WTC11 (cell line): Measurements from ENCODE around the gene ARSB. TPM values are rescaled to one million over a fixed set of nuclear protein-coding genes. Genes with fewer than 3 reads are reported as not detected.
A peak's percentile ranks its signal among the peaks of the same experiment; 100 is the strongest.

ENCODE experiments used
- ATAC-seq: fragments of 200-7000 bp; cut with Tn5 transposase; 2 replicates; pipeline ENCODE4 v1.10.0; 2021; ENCODE audit warnings: mild to moderate bottlenecking, moderate library complexity
- CTCF ChIA-PET: fragments of 300-600 bp; sonication (Branson Sonifier 250); formaldehyde crosslinking; loops from one replicate; lab custom pipeline; 2021; ENCODE audit warnings: antibody characterized with exemption; lab: Charles Lee
- POLR2A ChIA-PET: fragments of 350-600 bp; sonication (Branson Sonifier 250); formaldehyde crosslinking; loops from one replicate; lab custom pipeline; 2021; ENCODE audit warnings: antibody characterized with exemption; lab: Charles Lee
- DNase-seq: peaks from one replicate; pipeline ENCODE4 v3.0.0; 2021; ENCODE audit warnings: low spot score
- H3K27ac Mint-ChIP-seq: 2 replicates; pipeline ENCODE4 v1.8.0; 2021; ENCODE audit warnings: mixed read lengths
- H3K27me3 Mint-ChIP-seq: 2 replicates; pipeline ENCODE4 v1.8.0; 2021; ENCODE audit warnings: low read depth, mild to moderate bottlenecking, moderate library complexity, mixed read lengths
- H3K36me3 Mint-ChIP-seq: 2 replicates; pipeline ENCODE4 v1.8.0; 2021; ENCODE audit warnings: mixed read lengths
- H3K4me1 Mint-ChIP-seq: 2 replicates; pipeline ENCODE4 v1.8.0; 2022; ENCODE audit warnings: mixed read lengths
- H3K4me3 Mint-ChIP-seq: 2 replicates; pipeline ENCODE4 v1.8.0; 2021; ENCODE audit warnings: mild to moderate bottlenecking, moderate library complexity, mixed read lengths
- H3K9me3 Mint-ChIP-seq: 2 replicates; pipeline ENCODE4 v1.8.0; 2021; ENCODE audit warnings: mixed read lengths
- ATF1 ChIP-seq: sonication (generic); formaldehyde crosslinking; IDR thresholded peaks from 2 replicates; pipeline ENCODE4 v1.8.1; 2023; ENCODE audit warnings: mild to moderate bottlenecking, moderate library complexity, missing genetic modification reagents
- ELF4 ChIP-seq: sonication (generic); formaldehyde crosslinking; IDR thresholded peaks from 2 replicates; pipeline ENCODE4 v1.8.1; 2022; ENCODE audit warnings: low read depth, mild to moderate bottlenecking, moderate library complexity, missing genetic modification reagents
- EMX1 ChIP-seq: fragments of 250-450 bp; sonication (Bioruptor Pico); IDR thresholded peaks from 2 replicates; pipeline ENCODE4 v1.8.0; 2021; ENCODE audit warnings: mild to moderate bottlenecking
- JAZF1 ChIP-seq: fragments of 250-450 bp; sonication (Bioruptor Pico); IDR thresholded peaks from 2 replicates; pipeline ENCODE4 v1.9.0; 2021; ENCODE audit warnings: moderate library complexity, mild to moderate bottlenecking, inconsistent platforms
- KAT7 ChIP-seq: sonication (generic); formaldehyde crosslinking; IDR thresholded peaks from 2 replicates; pipeline ENCODE4 v1.8.1; 2023; ENCODE audit warnings: missing genetic modification reagents, mild to moderate bottlenecking, borderline replicate concordance
- MXD4 ChIP-seq: fragments of 250-450 bp; sonication (Bioruptor Pico); IDR thresholded peaks from 2 replicates; pipeline ENCODE4 v1.8.0; 2021; ENCODE audit warnings: mild to moderate bottlenecking, moderate library complexity, borderline replicate concordance
- NFATC4 ChIP-seq: fragments of 250-450 bp; sonication (Bioruptor Pico); IDR thresholded peaks from 2 replicates; pipeline ENCODE4 v1.9.0; 2021; ENCODE audit warnings: mild to moderate bottlenecking
- NR1H2 ChIP-seq: sonication (generic); formaldehyde crosslinking; IDR thresholded peaks from 2 replicates; pipeline ENCODE4 v1.9.0; 2021; ENCODE audit warnings: mild to moderate bottlenecking, moderate library complexity, missing genetic modification reagents
- RELA ChIP-seq: sonication (generic); formaldehyde crosslinking; IDR thresholded peaks from 2 replicates; pipeline ENCODE4 v1.8.1; 2022; ENCODE audit warnings: missing genetic modification reagents, mild to moderate bottlenecking, borderline replicate concordance
- SMAD3 ChIP-seq: sonication (generic); formaldehyde crosslinking; IDR thresholded peaks from 2 replicates; pipeline ENCODE4 v1.8.0; 2022; ENCODE audit warnings: missing genetic modification reagents, mild to moderate bottlenecking, borderline replicate concordance
- ZNF317 ChIP-seq: sonication (generic); formaldehyde crosslinking; IDR thresholded peaks from 2 replicates; pipeline ENCODE4 v1.8.1; 2023; ENCODE audit warnings: low read depth, mild to moderate bottlenecking, moderate library complexity, missing genetic modification reagents, borderline replicate concordance
- ZNF396 ChIP-seq: fragments of 250-450 bp; sonication (Bioruptor Pico); IDR thresholded peaks from 2 replicates; pipeline ENCODE4 v1.8.0; 2021; ENCODE audit warnings: mild to moderate bottlenecking, moderate library complexity, borderline replicate concordance
- ZNF423 ChIP-seq: fragments of 250-450 bp; sonication (Bioruptor Pico); IDR thresholded peaks from 2 replicates; pipeline ENCODE4 v2.1.2; 2022; ENCODE audit warnings: mild to moderate bottlenecking, moderate library complexity
- total RNA-seq: library from RNA; stranded (reverse); gene quantifications from 3 replicates; pipeline ENCODE4 v1.2.3, GENCODE V29; 2021
- TF ChIP-seq, protein P1 (sequence below): sonication (generic); formaldehyde crosslinking; IDR thresholded peaks from 2 replicates; pipeline ENCODE4 v1.8.0; 2023; ENCODE audit warnings: missing genetic modification reagents, mild to moderate bottlenecking, borderline replicate concordance
- TF ChIP-seq, protein P2 (sequence below): sonication (generic); formaldehyde crosslinking; IDR thresholded peaks from 2 replicates; pipeline ENCODE4 v1.8.1; 2022; ENCODE audit warnings: low read depth, missing genetic modification reagents, borderline replicate concordance
- TF ChIP-seq, protein P3 (sequence below): sonication (generic); formaldehyde crosslinking; IDR thresholded peaks from 2 replicates; pipeline ENCODE4 v1.8.1; 2022; ENCODE audit warnings: low read depth, mild to moderate bottlenecking, moderate library complexity, missing genetic modification reagents, borderline replicate concordance
- TF ChIP-seq, protein P4 (sequence below): sonication (generic); formaldehyde crosslinking; IDR thresholded peaks from 2 replicates; pipeline ENCODE4 v1.8.1; 2022; ENCODE audit warnings: mild to moderate bottlenecking, moderate library complexity, missing genetic modification reagents
- TF ChIP-seq, protein P5 (sequence below): sonication (generic); formaldehyde crosslinking; IDR thresholded peaks from 2 replicates; pipeline ENCODE4 v1.8.0; 2023; ENCODE audit warnings: missing genetic modification reagents
- TF ChIP-seq, protein P6 (sequence below): fragments of 250-450 bp; sonication (Bioruptor Pico); IDR thresholded peaks from 2 replicates; pipeline ENCODE4 v2.1.2; 2022; ENCODE audit warnings: mild to moderate bottlenecking, moderate library complexity
- TF ChIP-seq, protein P7 (sequence below): sonication (generic); formaldehyde crosslinking; IDR thresholded peaks from 2 replicates; pipeline ENCODE4 v1.8.0; 2022; ENCODE audit warnings: missing genetic modification reagents

The ARSB gene
- total RNA-seq, 1 experiment from 2014 or later, result 9.7 TPM

DNA sequence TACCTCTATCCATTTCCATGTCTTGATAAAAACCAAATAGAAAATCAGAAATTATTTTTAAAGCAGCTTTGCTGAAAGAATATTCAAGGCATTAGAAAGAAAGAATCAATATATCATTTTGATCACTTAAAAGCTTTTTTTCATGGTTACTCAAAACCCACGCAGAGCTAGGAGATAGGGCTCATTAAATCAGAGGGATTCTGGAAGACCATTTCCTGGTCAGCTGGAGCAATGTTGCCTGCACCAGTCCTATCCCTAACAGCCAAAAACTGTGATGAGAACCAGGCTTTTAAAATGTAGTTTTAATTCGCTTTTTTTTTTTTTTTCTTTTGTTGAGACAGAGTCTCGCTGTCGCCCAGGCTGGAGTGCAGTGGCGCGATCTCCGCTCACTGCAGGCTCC is 72.3 kb downstream of the ARSB start (continued):
- TF ChIP-seq, protein P1, sequence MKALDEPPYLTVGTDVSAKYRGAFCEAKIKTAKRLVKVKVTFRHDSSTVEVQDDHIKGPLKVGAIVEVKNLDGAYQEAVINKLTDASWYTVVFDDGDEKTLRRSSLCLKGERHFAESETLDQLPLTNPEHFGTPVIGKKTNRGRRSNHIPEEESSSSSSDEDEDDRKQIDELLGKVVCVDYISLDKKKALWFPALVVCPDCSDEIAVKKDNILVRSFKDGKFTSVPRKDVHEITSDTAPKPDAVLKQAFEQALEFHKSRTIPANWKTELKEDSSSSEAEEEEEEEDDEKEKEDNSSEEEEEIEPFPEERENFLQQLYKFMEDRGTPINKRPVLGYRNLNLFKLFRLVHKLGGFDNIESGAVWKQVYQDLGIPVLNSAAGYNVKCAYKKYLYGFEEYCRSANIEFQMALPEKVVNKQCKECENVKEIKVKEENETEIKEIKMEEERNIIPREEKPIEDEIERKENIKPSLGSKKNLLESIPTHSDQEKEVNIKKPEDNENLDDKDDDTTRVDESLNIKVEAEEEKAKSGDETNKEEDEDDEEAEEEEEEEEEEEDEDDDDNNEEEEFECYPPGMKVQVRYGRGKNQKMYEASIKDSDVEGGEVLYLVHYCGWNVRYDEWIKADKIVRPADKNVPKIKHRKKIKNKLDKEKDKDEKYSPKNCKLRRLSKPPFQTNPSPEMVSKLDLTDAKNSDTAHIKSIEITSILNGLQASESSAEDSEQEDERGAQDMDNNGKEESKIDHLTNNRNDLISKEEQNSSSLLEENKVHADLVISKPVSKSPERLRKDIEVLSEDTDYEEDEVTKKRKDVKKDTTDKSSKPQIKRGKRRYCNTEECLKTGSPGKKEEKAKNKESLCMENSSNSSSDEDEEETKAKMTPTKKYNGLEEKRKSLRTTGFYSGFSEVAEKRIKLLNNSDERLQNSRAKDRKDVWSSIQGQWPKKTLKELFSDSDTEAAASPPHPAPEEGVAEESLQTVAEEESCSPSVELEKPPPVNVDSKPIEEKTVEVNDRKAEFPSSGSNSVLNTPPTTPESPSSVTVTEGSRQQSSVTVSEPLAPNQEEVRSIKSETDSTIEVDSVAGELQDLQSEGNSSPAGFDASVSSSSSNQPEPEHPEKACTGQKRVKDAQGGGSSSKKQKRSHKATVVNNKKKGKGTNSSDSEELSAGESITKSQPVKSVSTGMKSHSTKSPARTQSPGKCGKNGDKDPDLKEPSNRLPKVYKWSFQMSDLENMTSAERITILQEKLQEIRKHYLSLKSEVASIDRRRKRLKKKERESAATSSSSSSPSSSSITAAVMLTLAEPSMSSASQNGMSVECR (CRISPR knock-in tag), result no peak

DNA sequence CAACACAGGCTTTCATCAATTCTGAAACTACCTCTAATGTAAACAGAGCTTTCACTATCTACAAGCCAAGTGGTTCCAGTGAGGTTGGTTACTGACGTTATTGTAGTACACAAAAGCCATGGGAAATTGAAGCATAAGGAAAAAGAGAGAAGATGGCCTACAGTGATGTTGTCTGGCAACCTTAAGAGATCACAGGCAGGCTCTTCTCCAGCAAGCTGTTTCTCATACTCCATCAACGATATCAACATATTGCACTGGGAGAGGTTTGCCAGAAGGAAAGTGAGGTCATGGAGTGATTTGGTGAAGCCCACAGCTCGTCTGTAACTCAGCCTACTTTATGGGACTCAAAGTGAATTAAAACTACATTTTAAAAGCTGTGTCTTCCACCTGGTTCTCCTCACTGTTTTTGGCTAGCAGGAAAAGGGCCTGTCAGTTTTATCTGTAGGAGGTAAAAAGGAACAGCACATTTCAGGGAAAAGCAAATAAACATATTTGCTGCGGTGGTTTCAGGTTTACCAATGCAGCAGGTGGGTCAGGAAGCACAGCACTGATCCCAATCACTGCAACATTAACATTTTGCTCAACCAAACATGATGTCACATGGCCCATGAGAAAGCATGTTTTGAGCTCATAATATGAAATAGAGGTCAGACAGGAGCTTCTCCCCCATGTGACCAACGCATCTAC is 72.9 kb downstream of the ARSB start:
- no peaks in the 10 kb centered on the region for H3K9me3 Mint-ChIP-seq
- H3K36me3 Mint-ChIP-seq, result no peaks in the 10 kb centered on the region
- no peak overlapping the region for H3K4me3 Mint-ChIP-seq
- H3K27me3 Mint-ChIP-seq, result no peaks in the 10 kb centered on the region
- 0 out of 2 replicates have a peak overlapping the region, but pooled peaks have one; percentile 55 for H3K27ac Mint-ChIP-seq
- H3K4me1 Mint-ChIP-seq, result peaks cover 32% of the 10 kb centered on the region
- POLR2A ChIA-PET, result interaction anchor here (0.7 kb wide), 1 partner anchor 13 kb away, joined by 3 read pairs; no protein-coding TSS in a partner anchor
- no peak for DNase-seq
- ATAC-seq, result no peak
- CTCF ChIA-PET, result interaction anchor here (0.9 to 1.0 kb wide), 2 partner anchors 9 to 13 kb away, joined by 4 to 7 read pairs; no protein-coding TSS in a partner anchor
- TF ChIP-seq, protein P2, sequence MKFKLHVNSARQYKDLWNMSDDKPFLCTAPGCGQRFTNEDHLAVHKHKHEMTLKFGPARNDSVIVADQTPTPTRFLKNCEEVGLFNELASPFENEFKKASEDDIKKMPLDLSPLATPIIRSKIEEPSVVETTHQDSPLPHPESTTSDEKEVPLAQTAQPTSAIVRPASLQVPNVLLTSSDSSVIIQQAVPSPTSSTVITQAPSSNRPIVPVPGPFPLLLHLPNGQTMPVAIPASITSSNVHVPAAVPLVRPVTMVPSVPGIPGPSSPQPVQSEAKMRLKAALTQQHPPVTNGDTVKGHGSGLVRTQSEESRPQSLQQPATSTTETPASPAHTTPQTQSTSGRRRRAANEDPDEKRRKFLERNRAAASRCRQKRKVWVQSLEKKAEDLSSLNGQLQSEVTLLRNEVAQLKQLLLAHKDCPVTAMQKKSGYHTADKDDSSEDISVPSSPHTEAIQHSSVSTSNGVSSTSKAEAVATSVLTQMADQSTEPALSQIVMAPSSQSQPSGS, result no peak
- no peak for TF ChIP-seq ZNF396 (CRISPR knock-in tag)
- no peak for TF ChIP-seq NR1H2 (CRISPR knock-in tag)
- TF ChIP-seq, protein P3, sequence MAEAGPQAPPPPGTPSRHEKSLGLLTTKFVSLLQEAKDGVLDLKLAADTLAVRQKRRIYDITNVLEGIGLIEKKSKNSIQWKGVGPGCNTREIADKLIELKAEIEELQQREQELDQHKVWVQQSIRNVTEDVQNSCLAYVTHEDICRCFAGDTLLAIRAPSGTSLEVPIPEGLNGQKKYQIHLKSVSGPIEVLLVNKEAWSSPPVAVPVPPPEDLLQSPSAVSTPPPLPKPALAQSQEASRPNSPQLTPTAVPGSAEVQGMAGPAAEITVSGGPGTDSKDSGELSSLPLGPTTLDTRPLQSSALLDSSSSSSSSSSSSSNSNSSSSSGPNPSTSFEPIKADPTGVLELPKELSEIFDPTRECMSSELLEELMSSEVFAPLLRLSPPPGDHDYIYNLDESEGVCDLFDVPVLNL, result no peak
- no peak for TF ChIP-seq ZNF317
- TF ChIP-seq EMX1, result no peak
- TF ChIP-seq, protein P4, sequence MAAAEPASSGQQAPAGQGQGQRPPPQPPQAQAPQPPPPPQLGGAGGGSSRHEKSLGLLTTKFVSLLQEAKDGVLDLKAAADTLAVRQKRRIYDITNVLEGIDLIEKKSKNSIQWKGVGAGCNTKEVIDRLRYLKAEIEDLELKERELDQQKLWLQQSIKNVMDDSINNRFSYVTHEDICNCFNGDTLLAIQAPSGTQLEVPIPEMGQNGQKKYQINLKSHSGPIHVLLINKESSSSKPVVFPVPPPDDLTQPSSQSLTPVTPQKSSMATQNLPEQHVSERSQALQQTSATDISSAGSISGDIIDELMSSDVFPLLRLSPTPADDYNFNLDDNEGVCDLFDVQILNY (CRISPR knock-in tag), result no peak
- TF ChIP-seq MXD4 (CRISPR knock-in tag), result no peak
- no peak for TF ChIP-seq JAZF1 (CRISPR knock-in tag)
- TF ChIP-seq ZNF423 (CRISPR knock-in tag), result no peak
- TF ChIP-seq RELA (CRISPR knock-in tag), result no peak
- no peak for TF ChIP-seq ATF1 (CRISPR knock-in tag)
- no peak for TF ChIP-seq ELF4 (CRISPR knock-in tag)
- TF ChIP-seq, protein P5, sequence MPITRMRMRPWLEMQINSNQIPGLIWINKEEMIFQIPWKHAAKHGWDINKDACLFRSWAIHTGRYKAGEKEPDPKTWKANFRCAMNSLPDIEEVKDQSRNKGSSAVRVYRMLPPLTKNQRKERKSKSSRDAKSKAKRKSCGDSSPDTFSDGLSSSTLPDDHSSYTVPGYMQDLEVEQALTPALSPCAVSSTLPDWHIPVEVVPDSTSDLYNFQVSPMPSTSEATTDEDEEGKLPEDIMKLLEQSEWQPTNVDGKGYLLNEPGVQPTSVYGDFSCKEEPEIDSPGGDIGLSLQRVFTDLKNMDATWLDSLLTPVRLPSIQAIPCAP (CRISPR knock-in tag), result no peak
- no peak for TF ChIP-seq SMAD3
- TF ChIP-seq KAT7, result no peak
- TF ChIP-seq, protein P6, sequence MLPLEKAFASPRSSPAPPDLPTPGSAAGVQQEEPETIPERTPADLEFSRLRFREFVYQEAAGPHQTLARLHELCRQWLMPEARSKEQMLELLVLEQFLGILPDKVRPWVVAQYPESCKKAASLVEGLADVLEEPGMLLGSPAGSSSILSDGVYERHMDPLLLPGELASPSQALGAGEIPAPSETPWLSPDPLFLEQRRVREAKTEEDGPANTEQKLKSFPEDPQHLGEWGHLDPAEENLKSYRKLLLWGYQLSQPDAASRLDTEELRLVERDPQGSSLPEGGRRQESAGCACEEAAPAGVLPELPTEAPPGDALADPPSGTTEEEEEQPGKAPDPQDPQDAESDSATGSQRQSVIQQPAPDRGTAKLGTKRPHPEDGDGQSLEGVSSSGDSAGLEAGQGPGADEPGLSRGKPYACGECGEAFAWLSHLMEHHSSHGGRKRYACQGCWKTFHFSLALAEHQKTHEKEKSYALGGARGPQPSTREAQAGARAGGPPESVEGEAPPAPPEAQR (CRISPR knock-in tag), result no peak
- no peak for TF ChIP-seq NFATC4
- TF ChIP-seq, protein P7, sequence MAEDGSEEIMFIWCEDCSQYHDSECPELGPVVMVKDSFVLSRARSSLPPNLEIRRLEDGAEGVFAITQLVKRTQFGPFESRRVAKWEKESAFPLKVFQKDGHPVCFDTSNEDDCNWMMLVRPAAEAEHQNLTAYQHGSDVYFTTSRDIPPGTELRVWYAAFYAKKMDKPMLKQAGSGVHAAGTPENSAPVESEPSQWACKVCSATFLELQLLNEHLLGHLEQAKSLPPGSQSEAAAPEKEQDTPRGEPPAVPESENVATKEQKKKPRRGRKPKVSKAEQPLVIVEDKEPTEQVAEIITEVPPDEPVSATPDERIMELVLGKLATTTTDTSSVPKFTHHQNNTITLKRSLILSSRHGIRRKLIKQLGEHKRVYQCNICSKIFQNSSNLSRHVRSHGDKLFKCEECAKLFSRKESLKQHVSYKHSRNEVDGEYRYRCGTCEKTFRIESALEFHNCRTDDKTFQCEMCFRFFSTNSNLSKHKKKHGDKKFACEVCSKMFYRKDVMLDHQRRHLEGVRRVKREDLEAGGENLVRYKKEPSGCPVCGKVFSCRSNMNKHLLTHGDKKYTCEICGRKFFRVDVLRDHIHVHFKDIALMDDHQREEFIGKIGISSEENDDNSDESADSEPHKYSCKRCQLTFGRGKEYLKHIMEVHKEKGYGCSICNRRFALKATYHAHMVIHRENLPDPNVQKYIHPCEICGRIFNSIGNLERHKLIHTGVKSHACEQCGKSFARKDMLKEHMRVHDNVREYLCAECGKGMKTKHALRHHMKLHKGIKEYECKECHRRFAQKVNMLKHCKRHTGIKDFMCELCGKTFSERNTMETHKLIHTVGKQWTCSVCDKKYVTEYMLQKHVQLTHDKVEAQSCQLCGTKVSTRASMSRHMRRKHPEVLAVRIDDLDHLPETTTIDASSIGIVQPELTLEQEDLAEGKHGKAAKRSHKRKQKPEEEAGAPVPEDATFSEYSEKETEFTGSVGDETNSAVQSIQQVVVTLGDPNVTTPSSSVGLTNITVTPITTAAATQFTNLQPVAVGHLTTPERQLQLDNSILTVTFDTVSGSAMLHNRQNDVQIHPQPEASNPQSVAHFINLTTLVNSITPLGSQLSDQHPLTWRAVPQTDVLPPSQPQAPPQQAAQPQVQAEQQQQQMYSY, result no peak
